ENCODE results near the gene STH. TPM values are rescaled to one million over a fixed set of nuclear protein-coding genes. Genes with fewer than 3 reads are reported as not detected.

Gene STH
- total RNA-seq, 2 donors from 2014 or later, result not detected

DNA sequence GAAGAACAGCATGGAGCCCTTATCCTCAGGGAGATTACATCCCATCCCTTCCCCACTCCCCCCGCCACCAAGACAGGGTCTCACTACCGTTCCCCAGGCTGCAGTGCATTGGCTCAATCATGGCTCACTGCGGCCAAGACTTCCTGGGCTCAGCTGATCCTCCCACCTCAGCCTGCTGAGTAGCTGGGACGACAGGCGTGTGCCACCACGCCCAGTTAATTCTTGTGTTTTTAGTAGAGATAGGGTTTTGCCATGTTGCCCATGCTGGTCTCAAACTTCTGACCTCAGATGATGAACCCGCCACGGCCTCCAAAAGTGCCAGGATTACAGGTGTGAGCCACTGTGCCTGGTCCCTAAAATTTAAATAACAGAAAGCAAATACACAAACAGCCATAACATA, 48.8 kb downstream of the STH start:
- Histone ChIP-seq H3K4me3 (ENCODE audit: low read length) (no peak overlapping the region), H3K4me1 (ENCODE audit: control insufficient read depth, insufficient read depth, low read length) (peaks cover 6% of the 10 kb centered on the region), H3K36me3 (ENCODE audit: control insufficient read depth, insufficient read depth, low read length) (peaks cover 81% of the 10 kb centered on the region), H3K9ac (ENCODE audit: extremely low read depth, low read length, poor library complexity, severe bottlenecking) (no peak overlapping the region), H3K27ac (ENCODE audit: low read depth, low read length) (no peak overlapping the region), H3K9me3 (ENCODE audit: control insufficient read depth, low read length) (no peaks in the 10 kb centered on the region), H3K27me3 (ENCODE audit: control insufficient read depth, insufficient read depth, low read length, poor library complexity, severe bottlenecking) (no peaks in the 10 kb centered on the region)
- Mint-ChIP-seq H3K36me3 (ENCODE audit: low read depth) (peaks cover 73% of the 10 kb centered on the region), H3K27me3 (ENCODE audit: insufficient read depth) (no peaks in the 10 kb centered on the region), H3K9me3 (no peaks in the 10 kb centered on the region), H3K4me3 (no peak overlapping the region), H3K27ac (no peak overlapping the region), H3K4me1 (peaks cover 39% of the 10 kb centered on the region)
- 60 to 95% methylated on average over 1 to 8 of the region's 8 CpGs for WGBS, 2 experiments (ENCODE audit: insufficient coverage in 1 of 2, insufficient read length in 1 of 2)
- TF ChIP-seq CTCF (conservative IDR thresholded peaks at IDR 0.05), result no peak
- DNase-seq, result no peak

Other genes with a start within 250 kb of the STH start
- gene CRHR1, start 214.9 kb upstream of the STH start, total RNA-seq, result 1 to 10 TPM in 1 of 2 donors, under 1 TPM in 1; 0.81 to 1.8 TPM
- gene SPPL2C, start 154.4 kb upstream of the STH start, total RNA-seq, result not detected
- gene MAPT, start 104.7 kb upstream of the STH start, total RNA-seq, result under 1 TPM; 0.69 to 0.73 TPM
- gene KANSL1, start 194.2 kb downstream of the STH start, total RNA-seq, result 100 to 1,000 TPM; 137 to 144 TPM

Data from endodermal cell (in vitro differentiated cells).